Measurements from ENCODE around the gene POLK.

DNA sequence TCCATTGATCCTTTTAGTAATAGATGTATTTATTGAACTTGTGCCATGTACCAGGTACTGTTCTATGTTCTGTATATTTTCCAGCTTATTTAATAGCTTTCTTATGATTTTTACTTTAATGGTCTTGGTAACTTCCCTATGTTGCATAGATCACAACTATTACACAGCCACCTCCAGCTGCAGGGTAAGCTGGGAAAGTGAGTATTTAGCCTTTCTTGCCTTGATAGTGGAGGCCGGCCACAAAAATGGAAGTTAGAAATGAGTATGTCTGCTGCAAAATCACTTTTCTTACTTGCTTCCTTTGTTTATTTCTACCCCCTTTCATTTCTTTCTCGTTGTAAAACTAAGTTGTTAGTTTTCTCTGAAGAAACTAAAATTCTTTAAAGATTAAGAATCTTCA, 56.5 kb downstream of the POLK start:
- TF ChIP-seq, protein P1, sequence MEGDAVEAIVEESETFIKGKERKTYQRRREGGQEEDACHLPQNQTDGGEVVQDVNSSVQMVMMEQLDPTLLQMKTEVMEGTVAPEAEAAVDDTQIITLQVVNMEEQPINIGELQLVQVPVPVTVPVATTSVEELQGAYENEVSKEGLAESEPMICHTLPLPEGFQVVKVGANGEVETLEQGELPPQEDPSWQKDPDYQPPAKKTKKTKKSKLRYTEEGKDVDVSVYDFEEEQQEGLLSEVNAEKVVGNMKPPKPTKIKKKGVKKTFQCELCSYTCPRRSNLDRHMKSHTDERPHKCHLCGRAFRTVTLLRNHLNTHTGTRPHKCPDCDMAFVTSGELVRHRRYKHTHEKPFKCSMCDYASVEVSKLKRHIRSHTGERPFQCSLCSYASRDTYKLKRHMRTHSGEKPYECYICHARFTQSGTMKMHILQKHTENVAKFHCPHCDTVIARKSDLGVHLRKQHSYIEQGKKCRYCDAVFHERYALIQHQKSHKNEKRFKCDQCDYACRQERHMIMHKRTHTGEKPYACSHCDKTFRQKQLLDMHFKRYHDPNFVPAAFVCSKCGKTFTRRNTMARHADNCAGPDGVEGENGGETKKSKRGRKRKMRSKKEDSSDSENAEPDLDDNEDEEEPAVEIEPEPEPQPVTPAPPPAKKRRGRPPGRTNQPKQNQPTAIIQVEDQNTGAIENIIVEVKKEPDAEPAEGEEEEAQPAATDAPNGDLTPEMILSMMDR (IDR thresholded peaks at IDR 0.05) = no peak
- TF ChIP-seq POLR2A (IDR thresholded peaks at IDR 0.05) = no peak
- TF ChIP-seq POLR2AphosphoS5 (IDR thresholded peaks at IDR 0.05) = no peak
- TF ChIP-seq EP300 (IDR thresholded peaks at IDR 0.05) = no peak

All from suprapubic skin (tissue), 4 donors.